GM20000 (cell line): Measurements from ENCODE around the gene ELP1.
A peak's percentile ranks its signal among the peaks of the same experiment; 100 is the strongest.
"Not testable (repeated sequence)": the region's sequence is repeated elsewhere in the genome, so short reads cannot be mapped to it uniquely, and the experiment has no call there.

Source experiments
- DNase-seq: peaks from one replicate; pipeline ENCODE4 v3.0.0; 2012; ENCODE audit warnings: low spot score
- TF ChIP-seq, protein P1 (sequence below): IDR thresholded peaks from 2 replicates; pipeline ENCODE4 v1.5.1; 2012; ENCODE audit warnings: mild to moderate bottlenecking, control low read depth; ENCODE audit errors: extremely low read depth, missing control alignments

The ELP1 gene, protein sequence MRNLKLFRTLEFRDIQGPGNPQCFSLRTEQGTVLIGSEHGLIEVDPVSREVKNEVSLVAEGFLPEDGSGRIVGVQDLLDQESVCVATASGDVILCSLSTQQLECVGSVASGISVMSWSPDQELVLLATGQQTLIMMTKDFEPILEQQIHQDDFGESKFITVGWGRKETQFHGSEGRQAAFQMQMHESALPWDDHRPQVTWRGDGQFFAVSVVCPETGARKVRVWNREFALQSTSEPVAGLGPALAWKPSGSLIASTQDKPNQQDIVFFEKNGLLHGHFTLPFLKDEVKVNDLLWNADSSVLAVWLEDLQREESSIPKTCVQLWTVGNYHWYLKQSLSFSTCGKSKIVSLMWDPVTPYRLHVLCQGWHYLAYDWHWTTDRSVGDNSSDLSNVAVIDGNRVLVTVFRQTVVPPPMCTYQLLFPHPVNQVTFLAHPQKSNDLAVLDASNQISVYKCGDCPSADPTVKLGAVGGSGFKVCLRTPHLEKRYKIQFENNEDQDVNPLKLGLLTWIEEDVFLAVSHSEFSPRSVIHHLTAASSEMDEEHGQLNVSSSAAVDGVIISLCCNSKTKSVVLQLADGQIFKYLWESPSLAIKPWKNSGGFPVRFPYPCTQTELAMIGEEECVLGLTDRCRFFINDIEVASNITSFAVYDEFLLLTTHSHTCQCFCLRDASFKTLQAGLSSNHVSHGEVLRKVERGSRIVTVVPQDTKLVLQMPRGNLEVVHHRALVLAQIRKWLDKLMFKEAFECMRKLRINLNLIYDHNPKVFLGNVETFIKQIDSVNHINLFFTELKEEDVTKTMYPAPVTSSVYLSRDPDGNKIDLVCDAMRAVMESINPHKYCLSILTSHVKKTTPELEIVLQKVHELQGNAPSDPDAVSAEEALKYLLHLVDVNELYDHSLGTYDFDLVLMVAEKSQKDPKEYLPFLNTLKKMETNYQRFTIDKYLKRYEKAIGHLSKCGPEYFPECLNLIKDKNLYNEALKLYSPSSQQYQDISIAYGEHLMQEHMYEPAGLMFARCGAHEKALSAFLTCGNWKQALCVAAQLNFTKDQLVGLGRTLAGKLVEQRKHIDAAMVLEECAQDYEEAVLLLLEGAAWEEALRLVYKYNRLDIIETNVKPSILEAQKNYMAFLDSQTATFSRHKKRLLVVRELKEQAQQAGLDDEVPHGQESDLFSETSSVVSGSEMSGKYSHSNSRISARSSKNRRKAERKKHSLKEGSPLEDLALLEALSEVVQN (N-terminal part only)

DNA sequence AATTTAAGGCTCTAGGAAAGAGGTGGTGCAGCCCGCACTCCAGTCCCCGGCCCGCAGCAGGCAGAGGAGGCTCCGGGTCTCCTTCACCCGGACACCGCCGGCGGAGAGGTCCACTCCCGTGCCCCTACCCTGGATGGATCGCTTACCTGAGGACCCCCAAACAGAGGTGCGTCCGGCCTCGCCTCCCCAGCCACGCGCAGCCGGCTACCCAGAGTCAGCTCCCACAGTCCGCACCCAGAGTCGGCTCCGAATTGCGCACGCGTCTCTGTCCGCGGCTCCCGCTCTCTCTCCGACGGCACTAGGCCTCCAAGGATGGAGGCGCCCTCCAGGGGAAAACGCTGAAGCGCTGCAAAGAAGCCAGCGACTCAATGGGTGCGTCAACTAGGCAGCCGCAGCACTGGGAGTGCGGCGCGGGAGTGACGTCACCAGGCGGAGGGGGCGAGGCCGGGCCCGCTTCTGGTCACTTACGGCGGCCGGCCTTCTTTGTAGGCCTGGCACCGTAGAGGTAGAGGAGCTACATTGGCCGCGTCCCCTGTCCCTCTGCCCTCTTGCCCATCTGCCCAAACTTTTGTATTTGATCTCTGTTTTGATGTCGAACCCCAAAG is at the start of gene ELP1:
ELP1 (minus strand) TSS at position 407 of the 605 bp plus-strand sequence. CDS start 2,978 bp downstream, outside the sequence.
- TF ChIP-seq, protein P1, sequence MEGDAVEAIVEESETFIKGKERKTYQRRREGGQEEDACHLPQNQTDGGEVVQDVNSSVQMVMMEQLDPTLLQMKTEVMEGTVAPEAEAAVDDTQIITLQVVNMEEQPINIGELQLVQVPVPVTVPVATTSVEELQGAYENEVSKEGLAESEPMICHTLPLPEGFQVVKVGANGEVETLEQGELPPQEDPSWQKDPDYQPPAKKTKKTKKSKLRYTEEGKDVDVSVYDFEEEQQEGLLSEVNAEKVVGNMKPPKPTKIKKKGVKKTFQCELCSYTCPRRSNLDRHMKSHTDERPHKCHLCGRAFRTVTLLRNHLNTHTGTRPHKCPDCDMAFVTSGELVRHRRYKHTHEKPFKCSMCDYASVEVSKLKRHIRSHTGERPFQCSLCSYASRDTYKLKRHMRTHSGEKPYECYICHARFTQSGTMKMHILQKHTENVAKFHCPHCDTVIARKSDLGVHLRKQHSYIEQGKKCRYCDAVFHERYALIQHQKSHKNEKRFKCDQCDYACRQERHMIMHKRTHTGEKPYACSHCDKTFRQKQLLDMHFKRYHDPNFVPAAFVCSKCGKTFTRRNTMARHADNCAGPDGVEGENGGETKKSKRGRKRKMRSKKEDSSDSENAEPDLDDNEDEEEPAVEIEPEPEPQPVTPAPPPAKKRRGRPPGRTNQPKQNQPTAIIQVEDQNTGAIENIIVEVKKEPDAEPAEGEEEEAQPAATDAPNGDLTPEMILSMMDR, result peak; percentile 20
- peak; percentile 91 for DNase-seq

DNA sequence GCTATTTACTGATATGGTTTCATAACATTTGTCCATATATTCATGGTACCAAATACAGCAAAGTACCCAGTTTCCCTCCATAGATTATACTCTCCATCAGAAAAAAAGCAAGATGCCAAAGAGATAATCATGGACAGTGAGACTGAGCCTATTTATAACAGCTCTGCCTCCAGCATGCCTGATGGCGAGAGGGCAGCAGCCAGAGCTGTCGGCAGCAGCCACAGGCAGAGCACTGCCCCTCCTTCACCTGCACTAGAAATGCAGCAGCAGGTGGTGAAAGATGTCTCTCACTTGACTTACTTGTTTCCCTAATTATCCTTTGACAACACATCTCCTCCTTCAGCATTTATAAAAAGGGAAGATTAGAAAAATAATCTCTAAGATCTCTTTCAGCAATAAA is 47.0 kb upstream of the ELP1 start:
- TF ChIP-seq, protein P1, result no peak
- no peak for DNase-seq

DNA sequence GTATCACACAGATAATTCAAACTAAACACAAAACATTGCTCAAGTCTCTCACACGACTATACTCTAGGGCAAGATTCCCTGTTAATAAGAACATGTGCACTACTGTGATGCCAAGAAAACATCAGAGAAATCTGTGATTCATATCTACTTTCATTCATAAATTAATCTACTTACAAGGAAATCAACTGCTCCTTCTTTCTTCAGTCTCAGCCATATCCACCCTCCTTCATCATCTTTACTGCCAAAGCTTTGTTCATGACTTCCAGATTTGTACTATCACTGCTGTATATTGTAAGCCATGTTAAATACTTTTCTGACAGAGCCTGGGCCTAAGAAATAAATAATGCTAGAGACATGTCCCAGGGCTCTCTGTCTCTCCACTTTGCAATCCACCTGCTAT is 44.3 kb upstream of the ELP1 start:
- TF ChIP-seq, protein P1, result no peak
- DNase-seq, result no peak

DNA sequence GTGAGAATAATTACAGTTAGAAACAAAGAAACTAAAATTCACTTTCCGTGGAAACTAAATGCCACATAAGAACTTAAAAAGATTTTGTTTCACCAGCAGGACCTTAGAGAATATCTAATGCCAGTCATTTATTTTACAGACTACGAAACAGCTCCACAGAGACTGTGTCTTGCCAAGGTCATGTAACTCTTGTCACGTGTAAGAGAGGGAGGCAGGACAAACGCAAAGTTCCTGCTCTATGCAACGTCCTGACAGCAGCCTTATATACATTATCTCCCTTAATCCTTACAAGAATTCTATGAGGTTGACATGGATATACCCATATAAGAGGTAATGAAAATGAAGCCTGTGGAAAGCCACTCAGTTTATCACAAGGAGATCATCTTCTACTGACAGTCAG is 40.0 kb upstream of the ELP1 start:
- no peak for DNase-seq
- TF ChIP-seq, protein P1, result no peak

DNA sequence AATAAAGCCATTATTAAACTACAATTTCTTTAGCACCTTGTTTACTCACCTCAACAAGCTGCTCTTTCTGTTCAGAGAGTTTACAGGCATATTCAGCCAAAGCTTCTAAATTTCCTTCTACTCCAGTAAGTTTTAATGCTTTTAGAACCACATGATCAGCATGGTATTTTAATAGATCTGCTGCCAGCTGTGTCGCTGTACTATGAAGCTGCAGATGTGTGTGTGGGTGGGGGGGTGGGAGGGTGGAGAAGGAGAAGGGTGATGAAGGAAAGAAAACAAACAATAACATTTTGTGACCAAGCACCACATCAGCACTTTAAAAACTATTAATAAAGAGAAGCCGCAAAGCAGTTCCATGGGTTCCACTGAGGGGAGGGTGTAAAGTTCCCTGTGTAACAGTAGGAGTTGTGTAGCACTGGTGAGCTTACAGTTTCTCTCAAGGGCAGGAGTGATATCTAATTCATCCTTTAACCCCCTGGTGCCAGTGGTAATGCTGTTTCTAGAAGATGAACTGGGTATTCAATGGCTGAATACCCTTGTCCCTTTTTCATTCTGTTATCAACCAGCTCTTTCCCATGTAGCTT is 38.8 kb upstream of the ELP1 start:
- DNase-seq, result no peak
- TF ChIP-seq, protein P1, result no peak

DNA sequence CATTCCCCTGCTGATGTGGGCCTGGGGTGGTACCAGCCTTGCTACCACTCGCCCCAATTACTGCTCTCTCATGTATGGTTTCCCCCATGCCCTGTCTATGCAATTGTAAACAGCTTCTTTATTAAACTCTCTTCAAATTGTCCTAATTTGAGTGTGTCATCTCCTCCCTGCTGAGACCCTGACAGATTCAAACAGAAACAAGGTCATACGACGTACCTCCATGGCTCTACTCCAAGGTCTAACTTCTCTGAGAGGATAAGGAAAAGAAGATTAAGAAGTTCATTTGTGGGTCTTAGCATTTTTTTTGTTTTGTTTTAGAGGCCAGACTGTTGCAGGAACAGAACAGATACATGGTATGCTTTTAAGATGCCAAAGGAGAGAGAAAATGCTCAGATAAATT is 38.3 kb upstream of the ELP1 start:
- no peak for DNase-seq

DNA sequence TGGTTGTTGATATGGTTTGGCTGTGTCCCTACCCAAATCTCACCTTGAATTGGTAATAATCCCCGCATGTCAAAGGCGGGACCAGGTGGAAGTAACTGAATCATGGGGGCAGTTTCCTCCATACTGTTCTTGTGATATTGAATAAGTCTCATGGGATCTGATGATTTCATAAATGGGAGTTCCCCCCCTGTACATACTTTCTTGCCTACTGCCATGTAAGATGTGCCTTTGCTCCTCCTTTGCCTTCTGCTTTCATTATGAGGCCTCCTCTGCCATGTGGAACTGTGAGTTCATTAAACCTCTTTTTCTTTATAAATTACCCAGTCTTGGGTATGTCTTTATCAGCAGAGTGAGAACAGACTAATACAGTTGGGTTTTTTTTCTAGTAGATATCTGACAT is 37.5 kb upstream of the ELP1 start:
- DNase-seq, result not testable (repeated sequence)

More for the DNA sequence above, 38.3 kb upstream of the ELP1 start:
- TF ChIP-seq, protein P1, result no peak
